Adrenal gland (tissue), 5 donors: ENCODE measurements around the gene LHX5.

Experiments used
- CTCF ChIP-seq, 6 experiments: fragments of 450-650 bp in 4 of 6; fragments of 200-600 bp in 2 of 6; sonication (generic) in 1 of 6; IDR thresholded peaks; 1 replicate in 5 of 6; 2 replicates in 1 of 6; pipeline versions ENCODE4 v1.5.1 to v1.8.0; 2016 to 2021; ENCODE audit warnings: antibody characterized with exemption in 6 of 6, mild to moderate bottlenecking in 2 of 6, moderate library complexity in 1 of 6
- POLR2A ChIP-seq, 2 donors: fragments of 450-650 bp; IDR thresholded peaks; one replicate each; pipeline ENCODE4 v1.6.1; 2017; ENCODE audit warnings: antibody characterized with exemption in 2 of 2, mild to moderate bottlenecking in 2 of 2, moderate library complexity in 1 of 2
- donor health status: DM: no; HTN: no; CAD: no.

- TF ChIP-seq CTCF (IDR thresholded peaks at IDR 0.05) (no peak), POLR2A (IDR thresholded peaks at IDR 0.05) (no peak)
These were observed 14.5 kb downstream of the LHX5 start for GRCh38 chr12:113457185-113457584.
